ENCODE results near the gene SPRYD3.

The SPRYD3 gene

DNA sequence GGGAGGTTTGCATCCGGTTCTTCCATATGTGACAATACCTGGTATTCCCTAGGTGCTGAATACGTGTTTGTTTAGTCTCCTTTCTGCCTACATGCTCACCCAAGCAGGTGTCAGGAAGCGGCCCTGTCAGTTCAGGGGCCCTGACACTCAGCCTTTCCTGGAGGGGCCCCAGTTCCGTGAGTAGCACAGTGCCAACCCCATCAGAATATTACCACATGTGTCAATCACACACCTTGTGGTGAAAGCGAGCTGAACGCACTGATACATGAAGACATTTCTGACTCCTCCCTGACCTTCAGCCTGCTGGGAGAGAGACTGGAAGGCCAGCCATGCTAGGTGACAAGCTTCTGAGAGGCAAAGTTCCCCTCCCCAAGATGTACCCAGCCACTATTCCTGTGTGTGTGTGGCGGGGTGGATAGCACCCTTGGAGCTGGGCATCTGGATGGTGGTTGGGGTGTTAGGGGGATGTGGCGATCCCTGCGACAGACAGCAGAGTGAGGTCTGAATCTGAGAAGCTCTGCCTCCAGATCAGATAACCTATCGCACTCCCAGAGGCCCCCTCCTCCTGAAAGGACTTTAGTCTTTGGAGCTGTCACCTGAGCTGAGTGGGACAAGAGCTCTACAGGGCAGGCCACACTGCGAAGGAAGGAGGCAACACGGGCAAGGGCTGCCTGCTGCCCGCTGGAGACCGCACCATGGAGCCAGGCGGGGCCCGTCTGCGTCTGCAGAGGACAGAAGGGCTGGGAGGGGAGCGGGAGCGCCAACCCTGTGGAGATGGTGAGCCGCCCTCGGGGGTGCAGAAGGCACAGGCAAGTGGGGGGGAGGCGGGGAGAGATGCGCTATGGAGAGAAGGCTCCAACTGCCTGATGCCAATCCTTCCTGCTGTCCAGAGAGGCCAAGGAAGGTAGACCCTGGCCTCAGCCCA is 24.0 kb upstream of the SPRYD3 start, which contains the start of gene SOAT2:
Gene SOAT2, plus strand, starts transcription at position 604 of the 925 bp plus-strand sequence. Its CDS starts 92 bp downstream, at position 696.
- Histone ChIP-seq H4K8ac (ENCODE audit: low read length) (no peak within 1 kb of the TSS), H2BK120ac (ENCODE audit: low read depth, low read length) (no peak within 1 kb of the TSS), H2BK12ac (ENCODE audit: low read length in 2 of 2) (no peak within 1 kb of the TSS), H2AK5ac (ENCODE audit: low read length, severe bottlenecking) (no peak within 1 kb of the TSS), H3K27me3 (ENCODE audit: control insufficient read depth in 1 of 2, insufficient read depth in 1 of 2, low read length in 2 of 2) (no peaks in the 10 kb centered on the region), H3K23ac (ENCODE audit: low read length in 2 of 2) (no peak within 1 kb of the TSS), H2BK5ac (ENCODE audit: low read depth, low read length, poor library complexity, severe bottlenecking) (no peak within 1 kb of the TSS), H3K4ac (ENCODE audit: low read depth in 1 of 2, low read length in 2 of 2) (peak within 1 kb of the TSS in 1 of 2 experiments; percentile 64), H3K14ac (ENCODE audit: low read length in 2 of 2) (peak within 1 kb of the TSS in 1 of 2 experiments; percentile 26), H3K4me2 (ENCODE audit: low read length, poor library complexity, severe bottlenecking) (no peak within 1 kb of the TSS), H3K36me3 (ENCODE audit: control insufficient read depth in 1 of 2, insufficient read depth in 2 of 2, low read depth in 1 of 2, low read length in 2 of 2) (peaks cover 0 to 33% of the 10 kb centered on the region in 2 experiments), H2BK15ac (ENCODE audit: low read depth, poor library complexity, severe bottlenecking) (no peak within 1 kb of the TSS), H3K27ac (ENCODE audit: low read length, poor library complexity, severe bottlenecking) (no peak within 1 kb of the TSS), H2AFZ (ENCODE audit: low read depth, low read length) (no peak within 1 kb of the TSS), H3K18ac (ENCODE audit: low read depth in 1 of 2, low read length in 2 of 2) (no peak within 1 kb of the TSS), H3K9ac (ENCODE audit: low read length) (no peak within 1 kb of the TSS), H3K4me1 (ENCODE audit: control insufficient read depth, insufficient read depth, low read depth, low read length) (peaks cover 15% of the 10 kb centered on the region), H3K4me3 (ENCODE audit: insufficient read depth in 1 of 2, low read depth in 1 of 2, low read length in 2 of 2) (no peak within 1 kb of the TSS), H3K79me1 (replicated peaks; ENCODE audit: low read length, poor library complexity, severe bottlenecking) (no peaks in the 10 kb centered on the region), H4K91ac (ENCODE audit: low read length) (peak within 1 kb of the TSS; percentile 10), H3K9me3 (ENCODE audit: control insufficient read depth, low read length) (no peaks in the 10 kb centered on the region)
- no peak for DNase-seq
- WGBS = 91% methylated on average over 23 of the region's 23 CpGs

DNA sequence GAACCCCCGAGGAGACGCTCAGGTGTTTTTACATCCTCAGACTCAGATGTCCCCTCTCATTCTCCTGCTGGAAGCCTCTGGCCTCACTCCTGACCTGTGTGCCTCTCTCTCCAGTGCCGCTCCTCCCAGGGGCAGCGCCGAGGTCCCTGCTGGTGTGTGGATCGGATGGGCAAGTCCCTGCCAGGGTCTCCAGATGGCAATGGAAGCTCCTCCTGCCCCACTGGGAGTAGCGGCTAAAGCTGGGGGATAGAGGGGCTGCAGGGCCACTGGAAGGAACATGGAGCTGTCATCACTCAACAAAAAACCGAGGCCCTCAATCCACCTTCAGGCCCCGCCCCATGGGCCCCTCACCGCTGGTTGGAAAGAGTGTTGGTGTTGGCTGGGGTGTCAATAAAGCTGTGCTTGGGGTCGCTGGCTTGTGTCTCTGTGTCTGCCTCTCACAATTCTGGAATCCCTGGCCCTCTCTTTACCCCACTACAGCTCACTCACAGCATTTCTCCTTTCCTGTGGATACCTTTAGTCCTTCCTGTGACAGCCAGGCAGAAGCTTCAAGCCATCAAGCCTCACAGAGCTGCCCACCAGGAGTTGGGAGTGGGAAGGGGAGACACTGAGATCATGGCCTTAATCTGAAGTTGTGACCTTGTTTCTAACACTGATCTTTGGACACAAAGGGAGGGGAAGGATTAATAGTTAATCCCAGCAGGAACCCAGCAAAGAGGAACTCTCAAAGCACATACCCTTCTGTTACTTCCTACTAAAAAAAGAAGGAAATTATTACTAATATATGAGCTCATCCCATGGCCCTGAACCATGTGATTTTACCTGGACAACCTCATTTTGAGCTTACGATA is 23.0 kb upstream of the SPRYD3 start:
- H3K9me3 ChIP-seq (ENCODE audit: control insufficient read depth, low read length) = no peaks in the 10 kb centered on the region
- H2AK5ac ChIP-seq (ENCODE audit: low read length, severe bottlenecking) = no peak overlapping the region
- H4K91ac ChIP-seq (ENCODE audit: low read length) = no peak overlapping the region
- H3K23ac ChIP-seq (ENCODE audit: low read length in 2 of 2) = no peak overlapping the region
- no peak overlapping the region for H2BK12ac ChIP-seq (ENCODE audit: low read length in 2 of 2)
- H2BK5ac ChIP-seq (ENCODE audit: low read depth, low read length, poor library complexity, severe bottlenecking) = no peak overlapping the region
- H2AFZ ChIP-seq (ENCODE audit: low read depth, low read length) = no peak overlapping the region
- no peak overlapping the region for H3K4me2 ChIP-seq (ENCODE audit: low read length, poor library complexity, severe bottlenecking)
- peaks cover 24% of the 10 kb centered on the region for H3K4me1 ChIP-seq (ENCODE audit: control insufficient read depth, insufficient read depth, low read depth, low read length)
- no peak overlapping the region for H4K8ac ChIP-seq (ENCODE audit: low read length)
- DNase-seq = no peak
- no peak overlapping the region for H3K14ac ChIP-seq (ENCODE audit: low read length in 2 of 2)
- H3K4me3 ChIP-seq (ENCODE audit: insufficient read depth in 1 of 2, low read depth in 1 of 2, low read length in 2 of 2) = no peak overlapping the region
- WGBS = 94% methylated on average over 9 of the region's 12 CpGs
- H3K36me3 ChIP-seq (ENCODE audit: control insufficient read depth in 1 of 2, insufficient read depth in 2 of 2, low read depth in 1 of 2, low read length in 2 of 2) = peaks cover 0 to 33% of the 10 kb centered on the region in 2 experiments
- H3K9ac ChIP-seq (ENCODE audit: low read length) = no peak overlapping the region
- H2BK120ac ChIP-seq (ENCODE audit: low read depth, low read length) = no peak overlapping the region
- no peak overlapping the region for H3K18ac ChIP-seq (ENCODE audit: low read depth in 1 of 2, low read length in 2 of 2)
- H3K79me1 ChIP-seq (replicated peaks; ENCODE audit: low read length, poor library complexity, severe bottlenecking) = no peaks in the 10 kb centered on the region
- H3K4ac ChIP-seq (ENCODE audit: low read depth in 1 of 2, low read length in 2 of 2) = no peak overlapping the region
- H3K27me3 ChIP-seq (ENCODE audit: control insufficient read depth in 1 of 2, insufficient read depth in 1 of 2, low read length in 2 of 2) = no peaks in the 10 kb centered on the region
- no peak overlapping the region for H3K27ac ChIP-seq (ENCODE audit: low read length, poor library complexity, severe bottlenecking)
- no peak overlapping the region for H2BK15ac ChIP-seq (ENCODE audit: low read depth, poor library complexity, severe bottlenecking)

DNA sequence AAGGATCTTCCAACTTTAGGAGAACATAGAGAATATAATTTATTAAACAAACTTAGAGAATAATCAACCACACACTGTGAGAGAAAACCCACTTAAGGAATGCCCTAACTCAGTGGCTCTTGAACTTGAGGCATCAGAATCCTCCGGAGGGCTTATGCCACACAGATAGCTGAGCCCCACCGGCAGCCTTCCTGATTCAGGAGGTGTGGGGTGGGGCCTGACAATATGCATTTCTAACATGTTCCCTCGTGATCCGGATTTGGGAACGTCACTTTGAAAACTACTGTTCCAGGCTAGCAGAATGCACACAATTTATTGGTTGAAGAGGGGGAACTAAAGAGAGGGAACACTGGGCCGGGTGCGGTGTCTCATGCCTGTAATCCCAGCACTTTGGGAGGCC is 22.1 kb upstream of the SPRYD3 start:
- no peak overlapping the region for H4K8ac ChIP-seq (ENCODE audit: low read length)
- no peak overlapping the region for H3K4me3 ChIP-seq (ENCODE audit: insufficient read depth in 1 of 2, low read depth in 1 of 2, low read length in 2 of 2)
- no peak overlapping the region for H3K18ac ChIP-seq (ENCODE audit: low read depth in 1 of 2, low read length in 2 of 2)
- no peak overlapping the region for H2AFZ ChIP-seq (ENCODE audit: low read depth, low read length)
- H3K27ac ChIP-seq (ENCODE audit: low read length, poor library complexity, severe bottlenecking) = no peak overlapping the region
- H3K23ac ChIP-seq (ENCODE audit: low read length in 2 of 2) = no peak overlapping the region
- H3K4me2 ChIP-seq (ENCODE audit: low read length, poor library complexity, severe bottlenecking) = no peak overlapping the region
- no peak overlapping the region for H3K9ac ChIP-seq (ENCODE audit: low read length)
- 88% methylated on average over 7 of the region's 7 CpGs for WGBS
- H3K4me1 ChIP-seq (ENCODE audit: control insufficient read depth, insufficient read depth, low read depth, low read length) = peaks cover 29% of the 10 kb centered on the region
- H3K9me3 ChIP-seq (ENCODE audit: control insufficient read depth, low read length) = no peaks in the 10 kb centered on the region
- no peak overlapping the region for H2BK12ac ChIP-seq (ENCODE audit: low read length in 2 of 2)
- H2BK15ac ChIP-seq (ENCODE audit: low read depth, poor library complexity, severe bottlenecking) = no peak overlapping the region
- no peak overlapping the region for H4K91ac ChIP-seq (ENCODE audit: low read length)
- DNase-seq = no peak
- no peak overlapping the region for H3K14ac ChIP-seq (ENCODE audit: low read length in 2 of 2)
- H3K36me3 ChIP-seq (ENCODE audit: control insufficient read depth in 1 of 2, insufficient read depth in 2 of 2, low read depth in 1 of 2, low read length in 2 of 2) = peaks cover 0 to 33% of the 10 kb centered on the region in 2 experiments
- peaks cover 0 to 3% of the 10 kb centered on the region in 2 experiments for H3K27me3 ChIP-seq (ENCODE audit: control insufficient read depth in 1 of 2, insufficient read depth in 1 of 2, low read length in 2 of 2)
- H2BK5ac ChIP-seq (ENCODE audit: low read depth, low read length, poor library complexity, severe bottlenecking) = no peak overlapping the region
- H3K4ac ChIP-seq (ENCODE audit: low read depth in 1 of 2, low read length in 2 of 2) = no peak overlapping the region
- no peak overlapping the region for H2AK5ac ChIP-seq (ENCODE audit: low read length, severe bottlenecking)
- no peaks in the 10 kb centered on the region for H3K79me1 ChIP-seq (replicated peaks; ENCODE audit: low read length, poor library complexity, severe bottlenecking)
- no peak overlapping the region for H2BK120ac ChIP-seq (ENCODE audit: low read depth, low read length)

Data from mesenchymal stem cell (in vitro differentiated cells and primary cell).